Measurements from ENCODE around the gene ZNHIT6. TPM values are rescaled to one million over a fixed set of nuclear protein-coding genes. Genes with fewer than 3 reads are reported as not detected.

ZNHIT6 gene, protein sequence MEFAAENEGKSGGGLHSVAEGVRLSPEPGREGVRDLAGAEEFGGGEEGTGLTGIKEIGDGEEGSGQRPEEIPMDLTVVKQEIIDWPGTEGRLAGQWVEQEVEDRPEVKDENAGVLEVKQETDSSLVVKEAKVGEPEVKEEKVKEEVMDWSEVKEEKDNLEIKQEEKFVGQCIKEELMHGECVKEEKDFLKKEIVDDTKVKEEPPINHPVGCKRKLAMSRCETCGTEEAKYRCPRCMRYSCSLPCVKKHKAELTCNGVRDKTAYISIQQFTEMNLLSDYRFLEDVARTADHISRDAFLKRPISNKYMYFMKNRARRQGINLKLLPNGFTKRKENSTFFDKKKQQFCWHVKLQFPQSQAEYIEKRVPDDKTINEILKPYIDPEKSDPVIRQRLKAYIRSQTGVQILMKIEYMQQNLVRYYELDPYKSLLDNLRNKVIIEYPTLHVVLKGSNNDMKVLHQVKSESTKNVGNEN
- 10 to 100 TPM in 1 of 4 donors, 1 to 10 TPM in 3; 2.5 to 25.3 (median 6.5) TPM for polyA plus RNA-seq
- long read RNA-seq, donor 1: 0 reads
- long read RNA-seq, donor 2: 0 reads
- long read RNA-seq, donor 3: 0 reads
- long read RNA-seq, donor 4: 0 reads
- long read RNA-seq, donor 5: 0 reads
- long read RNA-seq, donor 6, partial matches to known transcripts: 29 of 31 reads
- long read RNA-seq, donor 6, other reads (novel, unspliced or antisense): 0 of 31 reads
- long read RNA-seq, donor 7: 0 reads
- long read RNA-seq, donor 8: 0 reads
- long read RNA-seq, donor 9: 0 reads
- long read RNA-seq, donor 10, transcript ZNHIT6-201 (10 exons, 2,797 nt): major isoform, 6 of 33 reads
- long read RNA-seq, donor 10, partial matches to known transcripts: 27 of 33 reads
- long read RNA-seq, donor 10, other reads (novel, unspliced or antisense): 0 of 33 reads

GRCh38 chr1:85707990-85708828 lies at the start of gene ZNHIT6:
TSS of gene ZNHIT6 (minus strand) at chr1:85708433. CDS start at chr1:85708284, 149 bp downstream.
- DNase-seq: peak; percentile 95 to 97
- Histone ChIP-seq H3K27me3 (ENCODE audit: control insufficient read depth in 3 of 3, insufficient read depth in 3 of 3, low read length in 3 of 3) (no peaks in the 10 kb centered on the region), H3K4me3 (ENCODE audit: low read depth in 1 of 3, low read length in 3 of 3) (peak within 1 kb of the TSS; percentile 51 to 81 (median 62)), H3K36me3 (ENCODE audit: control insufficient read depth in 3 of 3, insufficient read depth in 2 of 3, low read depth in 1 of 3, low read length in 3 of 3) (peaks cover 0 to 4% (median 0%) of the 10 kb centered on the region in 3 donors), H3K4me1 (ENCODE audit: control insufficient read depth in 3 of 3, insufficient read depth in 2 of 3, low read depth in 1 of 3, low read length in 2 of 3) (peaks cover 2 to 7% (median 6%) of the 10 kb centered on the region in 3 donors), H3K27ac (ENCODE audit: low read depth in 1 of 3, low read length in 2 of 3) (peak within 1 kb of the TSS; percentile 86 to 95 (median 94)), H3K9me3 (ENCODE audit: control insufficient read depth in 2 of 2, insufficient read depth in 1 of 2, low read depth in 1 of 2, low read length in 1 of 2) (no peaks in the 10 kb centered on the region)
- 1% methylated on average over 35 of the region's 35 CpGs for WGBS, 3 donors
- FAIRE-seq: no peak

DNA sequence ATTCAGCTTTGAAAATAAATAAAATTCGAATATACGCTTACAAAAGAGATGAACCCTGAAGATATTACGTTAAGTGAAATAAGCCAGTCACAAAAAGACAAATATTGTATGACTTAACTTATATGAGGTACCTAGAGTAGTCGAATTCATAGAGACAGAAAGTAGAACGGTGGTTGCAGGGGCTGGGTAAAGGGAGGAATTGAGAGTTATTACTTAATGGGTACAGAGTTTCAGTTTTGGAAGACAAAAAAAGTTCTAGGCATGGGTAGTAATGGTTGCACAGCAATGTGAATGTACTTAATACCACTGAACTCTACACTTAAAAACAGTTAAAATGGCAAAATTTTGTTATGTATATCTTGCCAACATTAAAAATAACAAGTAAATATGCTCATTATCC lies 48.6 kb upstream of the ZNHIT6 start:
- H3K4me3 ChIP-seq (ENCODE audit: low read depth in 1 of 3, low read length in 3 of 3): no peak overlapping the region
- 85 to 88% (median 87%) methylated on average over 5 of the region's 5 CpGs for WGBS, 3 donors
- H3K27me3 ChIP-seq (ENCODE audit: control insufficient read depth in 3 of 3, insufficient read depth in 3 of 3, low read length in 3 of 3): no peaks in the 10 kb centered on the region
- FAIRE-seq (no peak), DNase-seq (no peak)
- no peaks in the 10 kb centered on the region for H3K4me1 ChIP-seq (ENCODE audit: control insufficient read depth in 3 of 3, insufficient read depth in 2 of 3, low read depth in 1 of 3, low read length in 2 of 3)
- H3K9me3 ChIP-seq (ENCODE audit: control insufficient read depth in 2 of 2, insufficient read depth in 1 of 2, low read depth in 1 of 2, low read length in 1 of 2): no peaks in the 10 kb centered on the region
- H3K27ac ChIP-seq (ENCODE audit: low read depth in 1 of 3, low read length in 2 of 3): no peak overlapping the region
- H3K36me3 ChIP-seq (ENCODE audit: control insufficient read depth in 3 of 3, insufficient read depth in 2 of 3, low read depth in 1 of 3, low read length in 3 of 3): no peaks in the 10 kb centered on the region

DNA sequence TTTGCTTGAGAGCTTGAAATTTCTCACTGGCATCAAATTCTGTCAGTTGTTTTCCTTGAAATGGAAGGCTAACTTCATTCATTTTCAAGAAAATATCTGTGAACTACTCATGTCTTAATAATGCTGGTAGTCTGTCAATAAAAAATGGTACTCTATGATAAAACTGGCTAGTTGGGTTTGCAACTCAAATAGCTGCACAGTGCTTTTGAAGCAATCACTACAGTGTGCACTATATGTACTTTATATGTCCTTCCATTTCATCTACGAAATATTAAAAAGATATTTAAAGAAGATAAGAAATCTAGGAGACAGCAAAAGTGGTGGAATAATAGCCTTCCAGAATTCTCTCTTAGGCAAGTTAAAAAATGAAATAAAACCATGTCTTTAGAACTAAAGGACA lies 39.9 kb upstream of the ZNHIT6 start:
- Histone ChIP-seq H3K9me3 (ENCODE audit: control insufficient read depth in 2 of 2, insufficient read depth in 1 of 2, low read depth in 1 of 2, low read length in 1 of 2) (no peaks in the 10 kb centered on the region), H3K27ac (ENCODE audit: low read depth in 1 of 3, low read length in 2 of 3) (no peak overlapping the region), H3K36me3 (ENCODE audit: control insufficient read depth in 3 of 3, insufficient read depth in 2 of 3, low read depth in 1 of 3, low read length in 3 of 3) (no peaks in the 10 kb centered on the region), H3K27me3 (ENCODE audit: control insufficient read depth in 3 of 3, insufficient read depth in 3 of 3, low read length in 3 of 3) (no peaks in the 10 kb centered on the region), H3K4me1 (ENCODE audit: control insufficient read depth in 3 of 3, insufficient read depth in 2 of 3, low read depth in 1 of 3, low read length in 2 of 3) (no peaks in the 10 kb centered on the region), H3K4me3 (ENCODE audit: low read depth in 1 of 3, low read length in 3 of 3) (no peak overlapping the region)
- DNase-seq (no peak), FAIRE-seq (no peak)
- WGBS, 3 donors: 10 to 87% (median 43%) methylated on average over 1 of the region's 1 CpG

DNA sequence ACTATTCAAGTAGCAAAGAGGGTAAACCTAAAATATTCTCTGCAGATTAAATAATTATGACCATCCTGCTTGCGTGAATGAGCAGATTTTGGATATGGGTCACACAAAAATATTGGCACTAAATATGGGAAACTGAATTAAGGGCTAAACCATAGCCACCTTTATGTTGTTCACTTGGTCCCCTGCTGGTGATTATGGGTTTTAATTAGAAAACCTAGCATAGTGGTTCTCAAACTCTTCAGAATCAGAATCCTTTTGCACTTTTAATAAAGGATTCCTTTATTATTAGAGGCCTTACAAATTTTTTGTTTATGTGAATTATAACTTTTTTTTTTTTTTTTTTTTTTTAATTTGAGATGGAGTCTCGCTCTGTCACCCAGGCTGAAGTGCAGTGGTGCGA lies 38.5 kb upstream of the ZNHIT6 start:
- Histone ChIP-seq H3K4me3 (ENCODE audit: low read depth in 1 of 3, low read length in 3 of 3) (no peak overlapping the region), H3K36me3 (ENCODE audit: control insufficient read depth in 3 of 3, insufficient read depth in 2 of 3, low read depth in 1 of 3, low read length in 3 of 3) (no peaks in the 10 kb centered on the region), H3K27me3 (ENCODE audit: control insufficient read depth in 3 of 3, insufficient read depth in 3 of 3, low read length in 3 of 3) (no peaks in the 10 kb centered on the region), H3K4me1 (ENCODE audit: control insufficient read depth in 3 of 3, insufficient read depth in 2 of 3, low read depth in 1 of 3, low read length in 2 of 3) (no peaks in the 10 kb centered on the region), H3K9me3 (ENCODE audit: control insufficient read depth in 2 of 2, insufficient read depth in 1 of 2, low read depth in 1 of 2, low read length in 1 of 2) (no peaks in the 10 kb centered on the region), H3K27ac (ENCODE audit: low read depth in 1 of 3, low read length in 2 of 3) (no peak overlapping the region)
- WGBS, 3 donors: 81 to 90% (median 88%) methylated on average over 2 to 3 of the region's 3 CpGs
- FAIRE-seq: no peak
- no peak for DNase-seq

DNA sequence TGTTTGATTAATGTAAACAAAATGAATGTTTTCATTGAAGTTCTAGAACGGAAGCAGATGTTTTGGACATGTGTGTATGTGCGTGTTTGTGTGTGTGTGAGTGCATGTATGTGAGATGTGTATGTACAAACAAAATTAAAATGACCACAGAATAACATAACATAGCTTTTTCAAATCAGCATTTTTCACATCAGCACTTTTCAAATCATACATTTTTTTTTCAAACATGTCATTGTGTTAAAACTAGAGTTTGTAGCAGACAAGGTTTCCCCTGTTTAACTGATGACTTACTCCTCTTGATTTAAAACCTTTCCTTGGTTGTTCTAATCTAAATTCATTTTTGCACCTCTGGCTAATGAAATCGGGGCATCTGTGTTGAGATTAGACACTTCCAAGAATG lies 35.6 kb upstream of the ZNHIT6 start:
- no peak for FAIRE-seq
- H3K9me3 ChIP-seq (ENCODE audit: control insufficient read depth in 2 of 2, insufficient read depth in 1 of 2, low read depth in 1 of 2, low read length in 1 of 2): no peaks in the 10 kb centered on the region
- no peaks in the 10 kb centered on the region for H3K4me1 ChIP-seq (ENCODE audit: control insufficient read depth in 3 of 3, insufficient read depth in 2 of 3, low read depth in 1 of 3, low read length in 2 of 3)
- 77 to 88% (median 79%) methylated on average over 3 of the region's 3 CpGs for WGBS, 3 donors
- DNase-seq: no peak
- H3K36me3 ChIP-seq (ENCODE audit: control insufficient read depth in 3 of 3, insufficient read depth in 2 of 3, low read depth in 1 of 3, low read length in 3 of 3): no peaks in the 10 kb centered on the region
- H3K27me3 ChIP-seq (ENCODE audit: control insufficient read depth in 3 of 3, insufficient read depth in 3 of 3, low read length in 3 of 3): no peaks in the 10 kb centered on the region
- no peak overlapping the region for H3K4me3 ChIP-seq (ENCODE audit: low read depth in 1 of 3, low read length in 3 of 3)
- H3K27ac ChIP-seq (ENCODE audit: low read depth in 1 of 3, low read length in 2 of 3): no peak overlapping the region

DNA sequence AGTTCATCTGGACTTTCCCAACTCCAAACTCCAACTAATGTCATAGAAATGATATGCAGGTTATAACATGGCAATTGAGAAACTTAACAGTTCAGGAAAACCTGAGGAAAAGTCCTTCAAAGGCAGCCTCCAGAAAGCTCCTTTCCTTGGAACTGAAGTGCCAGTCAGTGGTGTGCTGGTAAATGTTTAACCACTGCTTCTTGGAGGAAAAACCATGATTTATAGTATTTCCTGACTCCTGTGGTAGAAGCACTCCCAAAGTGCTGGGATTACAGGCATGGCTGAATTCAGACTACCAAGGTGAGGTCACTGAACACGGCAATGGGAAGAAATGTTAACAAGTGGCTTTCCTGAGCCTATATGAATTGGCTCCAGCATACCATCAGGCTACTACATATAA lies 26.7 kb upstream of the ZNHIT6 start:
- Histone ChIP-seq H3K4me3 (ENCODE audit: low read depth in 1 of 3, low read length in 3 of 3) (no peak overlapping the region), H3K27ac (ENCODE audit: low read depth in 1 of 3, low read length in 2 of 3) (no peak overlapping the region), H3K9me3 (ENCODE audit: control insufficient read depth in 2 of 2, insufficient read depth in 1 of 2, low read depth in 1 of 2, low read length in 1 of 2) (no peaks in the 10 kb centered on the region), H3K27me3 (ENCODE audit: control insufficient read depth in 3 of 3, insufficient read depth in 3 of 3, low read length in 3 of 3) (no peaks in the 10 kb centered on the region), H3K4me1 (ENCODE audit: control insufficient read depth in 3 of 3, insufficient read depth in 2 of 3, low read depth in 1 of 3, low read length in 2 of 3) (no peaks in the 10 kb centered on the region), H3K36me3 (ENCODE audit: control insufficient read depth in 3 of 3, insufficient read depth in 2 of 3, low read depth in 1 of 3, low read length in 3 of 3) (no peaks in the 10 kb centered on the region)
- FAIRE-seq (no peak), DNase-seq (peak in 1 of 2 donors; percentile 48)
- WGBS, 3 donors: 54 to 70% (median 56%) methylated on average over 1 of the region's 1 CpG

- 89 to 94% (median 93%) methylated on average over 7 of the region's 7 CpGs for WGBS, 3 donors
- DNase-seq (no peak), FAIRE-seq (no peak)
- Histone ChIP-seq H3K4me1 (ENCODE audit: control insufficient read depth in 3 of 3, insufficient read depth in 2 of 3, low read depth in 1 of 3, low read length in 2 of 3) (no peaks in the 10 kb centered on the region), H3K36me3 (ENCODE audit: control insufficient read depth in 3 of 3, insufficient read depth in 2 of 3, low read depth in 1 of 3, low read length in 3 of 3) (no peaks in the 10 kb centered on the region), H3K9me3 (ENCODE audit: control insufficient read depth in 2 of 2, insufficient read depth in 1 of 2, low read depth in 1 of 2, low read length in 1 of 2) (peaks cover 0 to 14% of the 10 kb centered on the region in 2 donors), H3K27ac (ENCODE audit: low read depth in 1 of 3, low read length in 2 of 3) (no peak overlapping the region), H3K27me3 (ENCODE audit: control insufficient read depth in 3 of 3, insufficient read depth in 3 of 3, low read length in 3 of 3) (no peaks in the 10 kb centered on the region), H3K4me3 (ENCODE audit: low read depth in 1 of 3, low read length in 3 of 3) (no peak overlapping the region)
Observed at GRCh38 chr1:85718678-85719340, 10.6 kb upstream of the ZNHIT6 start.
